Stimulated activated CD4-positive, alpha-beta T cell treated with anti-CD3 and anti-CD28 coated beads, Interleukin-1b, Interleukin-23, amount 100 ng/mL, for 1 hour (primary cell): ENCODE data around the gene TRAP1.
"Not testable (repeated sequence)": the region's sequence is repeated elsewhere in the genome, so short reads cannot be mapped to it uniquely, and the experiment has no call there.

ENCODE experiments used
- DNase-seq, 2 donors: peaks; one replicate each; pipeline ENCODE4 v3.0.0-alpha.2; 2020; ENCODE audit warnings: low read depth in 2 of 2

The TRAP1 gene

GRCh38 chr16:3612510-3613466, 104.5 kb downstream of the TRAP1 start:
- DNase-seq, result no peak

DNA sequence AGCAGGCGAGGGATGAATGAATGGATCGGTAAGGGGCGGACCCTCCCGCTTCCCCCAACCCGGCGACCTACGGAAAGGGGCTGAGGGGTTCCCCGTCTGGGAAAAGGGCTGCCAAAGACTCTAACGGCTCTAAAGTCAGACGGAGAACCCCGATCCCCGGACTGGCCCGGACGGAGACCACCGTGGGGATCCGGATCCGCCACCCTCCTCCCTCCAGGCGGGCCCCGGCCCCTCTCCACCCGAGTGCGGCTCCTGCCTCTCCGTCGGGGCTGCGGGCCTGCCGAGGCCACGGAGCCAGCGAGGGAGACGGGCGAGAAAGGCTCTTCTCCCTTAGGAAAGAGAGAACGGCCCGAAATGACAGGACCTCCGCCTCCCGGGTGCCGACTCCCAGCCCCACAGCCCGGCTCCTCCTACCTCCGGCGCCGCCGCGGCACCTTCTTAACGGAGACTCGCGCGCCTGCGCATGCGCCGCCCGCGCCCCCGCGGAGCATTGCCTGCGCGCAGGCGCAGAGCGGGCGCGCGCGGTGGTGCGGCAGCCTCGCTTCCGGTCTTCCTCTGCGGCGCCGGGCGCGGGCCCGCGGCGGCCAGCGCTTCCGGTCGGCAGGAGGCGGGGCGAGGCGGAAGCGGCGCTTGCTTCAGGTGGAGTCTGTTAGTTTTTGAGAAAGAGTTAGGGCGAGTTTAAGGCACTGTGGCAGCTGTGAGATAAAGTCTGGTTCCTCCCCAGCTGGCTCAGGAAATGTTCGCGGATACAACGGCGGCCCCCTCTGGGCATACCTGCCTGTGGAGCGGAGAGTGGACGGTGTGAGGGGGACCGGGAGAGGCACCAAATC, 106.0 kb downstream of the TRAP1 start, which contains the start of gene SLX4:
Gene SLX4 (minus strand): TSS at position 461 of the 830 bp plus-strand sequence. CDS start 2,642 bp downstream, outside the sequence.
- DNase-seq, result peak; percentile 73 to 86

GRCh38 chr16:3610698-3611145, 106.6 kb downstream of the TRAP1 start:
- no peak for DNase-seq

GRCh38 chr16:3609895-3610697, 107.2 kb downstream of the TRAP1 start:
- DNase-seq, result no peak

- not testable (repeated sequence) for DNase-seq
Observed at GRCh38 chr16:3608976-3609375, 108.3 kb downstream of the TRAP1 start.

DNA sequence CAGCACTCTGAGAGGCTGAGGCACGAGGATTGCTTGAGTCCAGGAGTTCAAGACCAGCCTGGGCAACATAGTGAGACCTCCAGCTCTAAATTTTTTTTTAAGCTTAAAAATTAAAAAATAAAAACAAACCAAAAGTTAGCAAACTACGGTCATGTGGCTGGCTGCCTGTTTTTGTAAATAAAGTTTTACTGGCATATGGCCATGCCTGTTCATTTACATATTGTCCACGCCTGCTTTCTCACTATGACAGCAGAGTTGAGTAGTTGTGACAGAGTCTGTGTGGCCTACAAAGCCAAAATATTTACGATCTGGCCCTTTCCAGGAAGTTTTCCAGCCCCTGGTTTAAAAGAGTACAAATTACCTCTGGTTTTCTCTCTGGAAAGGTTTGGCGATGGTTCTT, 109.3 kb downstream of the TRAP1 start:
- DNase-seq, result no peak
